Activated naive CD4-positive, alpha-beta T cell (primary cell): ENCODE data around the gene EIF2B4.

Experiments
- DNase-seq, 4 experiments: peaks; one replicate each; lab custom pipeline; 2025; lab: John Stamatoyannopoulos, UW

EIF2B4 gene

GRCh38 chr2:27370026-27370815, at the start of gene EIF2B4, which contains the start of gene SNX17:
TSS of gene EIF2B4 (minus strand) at chr2:27370338. CDS start at chr2:27370314, 24 bp downstream.
TSS of gene SNX17 (plus strand) at chr2:27370616. CDS start at chr2:27370744, 128 bp downstream.
- peak; percentile 96 to 99 (median 98) for DNase-seq

GRCh38 chr2:27416151-27416550, 46.0 kb upstream of the EIF2B4 start:
- no peak for DNase-seq

- DNase-seq: no peak
These were observed 42.4 kb upstream of the EIF2B4 start for GRCh38 chr2:27412419-27413152.

- DNase-seq: peak; percentile 90 to 97 (median 95)
These were observed 39.4 kb upstream of the EIF2B4 start, which contains the start of gene PPM1G for GRCh38 chr2:27409321-27410073. TSS of gene PPM1G (minus strand) at chr2:27409591. CDS start at chr2:27409422, 169 bp downstream.

GRCh38 chr2:27408601-27409320, 38.6 kb upstream of the EIF2B4 start:
- DNase-seq: no peak

GRCh38 chr2:27407798-27408491, 37.8 kb upstream of the EIF2B4 start:
- no peak for DNase-seq

- no peak for DNase-seq
These were observed 30.4 kb upstream of the EIF2B4 start for GRCh38 chr2:27400348-27401135.

GRCh38 chr2:27398962-27399361, 28.8 kb upstream of the EIF2B4 start:
- no peak for DNase-seq

GRCh38 chr2:27393225-27393624, 23.1 kb upstream of the EIF2B4 start:
- DNase-seq: no peak

- DNase-seq: no peak
These were observed 20.9 kb upstream of the EIF2B4 start for GRCh38 chr2:27390822-27391679.

- no peak for DNase-seq
These were observed 11.5 kb upstream of the EIF2B4 start for GRCh38 chr2:27381577-27382181.

GRCh38 chr2:27380626-27381545, 10.7 kb upstream of the EIF2B4 start, which contains the start of gene ZNF513:
TSS of gene ZNF513 (minus strand) at chr2:27380734. CDS start at chr2:27380526, 208 bp downstream.
- DNase-seq: peak; percentile 51 to 82 (median 72)

GRCh38 chr2:27379836-27380625, 9.9 kb upstream of the EIF2B4 start:
- DNase-seq: peak in 1 of 4 experiments; percentile 43

GRCh38 chr2:27379383-27379835, 9.3 kb upstream of the EIF2B4 start:
- DNase-seq: no peak

GRCh38 chr2:27378809-27379290, 8.7 kb upstream of the EIF2B4 start:
- DNase-seq: no peak

GRCh38 chr2:27378096-27378808, 8.1 kb upstream of the EIF2B4 start:
- DNase-seq: no peak
